Measurements from ENCODE around the gene ART4. TPM values are rescaled to one million over a fixed set of nuclear protein-coding genes. Genes with fewer than 3 reads are reported as not detected.

ART4 gene
- total RNA-seq, 1 experiment from 2014 or later, result not detected

DNA sequence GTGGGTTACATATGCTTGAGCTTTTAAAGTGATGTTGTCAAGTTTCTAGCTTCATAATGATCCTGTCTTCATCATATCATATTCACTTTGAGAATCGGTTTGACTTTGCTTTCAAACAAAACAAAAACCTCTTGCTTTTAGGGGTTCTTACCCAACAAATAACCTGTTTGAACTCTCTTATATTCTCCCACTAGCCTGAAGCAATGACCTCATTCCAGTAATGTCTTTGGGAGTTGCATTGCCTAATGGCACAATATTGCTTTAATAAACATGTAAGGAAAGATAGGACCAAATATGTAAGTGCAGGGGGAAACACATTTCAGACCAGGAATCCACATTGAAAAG, 67.7 kb downstream of the ART4 start:
- DNase-seq (ENCODE audit: low read depth, low spot score), result no peak
- intact Hi-C loops (cut with micrococcal nuclease; ENCODE audit: unreplicated experiment), result no loop called here

More for the DNA sequence above, 67.7 kb downstream of the ART4 start:
- TF ChIP-seq, protein P1, sequence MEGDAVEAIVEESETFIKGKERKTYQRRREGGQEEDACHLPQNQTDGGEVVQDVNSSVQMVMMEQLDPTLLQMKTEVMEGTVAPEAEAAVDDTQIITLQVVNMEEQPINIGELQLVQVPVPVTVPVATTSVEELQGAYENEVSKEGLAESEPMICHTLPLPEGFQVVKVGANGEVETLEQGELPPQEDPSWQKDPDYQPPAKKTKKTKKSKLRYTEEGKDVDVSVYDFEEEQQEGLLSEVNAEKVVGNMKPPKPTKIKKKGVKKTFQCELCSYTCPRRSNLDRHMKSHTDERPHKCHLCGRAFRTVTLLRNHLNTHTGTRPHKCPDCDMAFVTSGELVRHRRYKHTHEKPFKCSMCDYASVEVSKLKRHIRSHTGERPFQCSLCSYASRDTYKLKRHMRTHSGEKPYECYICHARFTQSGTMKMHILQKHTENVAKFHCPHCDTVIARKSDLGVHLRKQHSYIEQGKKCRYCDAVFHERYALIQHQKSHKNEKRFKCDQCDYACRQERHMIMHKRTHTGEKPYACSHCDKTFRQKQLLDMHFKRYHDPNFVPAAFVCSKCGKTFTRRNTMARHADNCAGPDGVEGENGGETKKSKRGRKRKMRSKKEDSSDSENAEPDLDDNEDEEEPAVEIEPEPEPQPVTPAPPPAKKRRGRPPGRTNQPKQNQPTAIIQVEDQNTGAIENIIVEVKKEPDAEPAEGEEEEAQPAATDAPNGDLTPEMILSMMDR (IDR thresholded peaks at IDR 0.05), result no peak
- TF ChIP-seq SIN3A (IDR thresholded peaks at IDR 0.05; ENCODE audit: borderline replicate concordance, insufficient read depth, low read depth, low read length), result no peak
- no peak for TF ChIP-seq POLR2AphosphoS5 (IDR thresholded peaks at IDR 0.05; ENCODE audit: low read depth, low read length)
- TF ChIP-seq TCF7L2 (IDR thresholded peaks at IDR 0.05; ENCODE audit: low read depth, low read length), result no peak
- TF ChIP-seq REST (IDR thresholded peaks at IDR 0.05; ENCODE audit: insufficient read depth in 1 of 2, low read depth in 2 of 2, low read length in 1 of 2), result no peak
- Histone ChIP-seq H3K4me1 (ENCODE audit: control insufficient read depth, insufficient read depth, low read length) (peaks cover 12% of the 10 kb centered on the region), H3K36me3 (ENCODE audit: control insufficient read depth, insufficient read depth, low read length) (no peaks in the 10 kb centered on the region; the same call in none of the 2 replicates), H3K4me3 (ENCODE audit: low read depth in 2 of 2, low read length in 2 of 2) (peak overlapping the region; percentile 86 to 88), H3K27ac (ENCODE audit: low read length) (peak overlapping the region; percentile 93), H3K9me3 (ENCODE audit: control insufficient read depth, insufficient read depth, low read depth, low read length) (no peaks in the 10 kb centered on the region), H3K27me3 (ENCODE audit: control insufficient read depth, insufficient read depth, low read length) (no peaks in the 10 kb centered on the region)
- no peak for ATAC-seq
- ChIA-PET CTCF (interaction anchor here (0.6 kb wide), 1 partner anchor 220 kb away, joined by 3 read pairs; no protein-coding TSS in a partner anchor), POLR2A (interaction anchor here (0.6 to 0.7 kb wide), 2 partner anchors 71 to 197 kb away, joined by 3 to 4 read pairs; no protein-coding TSS in a partner anchor)
- no TSS peak for BruUV-seq (replicated peaks)
- in situ Hi-C loops (cut with HindIII; ENCODE audit: low pct_unique_long_range_greater_than_20kb, low sequenced_read_pairs), result no loop called here

Other genes starting within 250 kb of the ART4 start
- 0.13 TPM for gene GUCY2C, start 146.9 kb downstream of the ART4 start, total RNA-seq (2021; ENCODE audit: unreplicated experiment)
- gene WBP11, start 40.0 kb downstream of the ART4 start, total RNA-seq (2021; ENCODE audit: unreplicated experiment), result 47.3 TPM
- gene C12orf60, start 39.9 kb downstream of the ART4 start, total RNA-seq (2021; ENCODE audit: unreplicated experiment), result 0.54 TPM
- not detected for gene SMCO3, start 29.3 kb downstream of the ART4 start, total RNA-seq (2021; ENCODE audit: unreplicated experiment)
- gene MGP, start 42.3 kb upstream of the ART4 start, total RNA-seq (2021; ENCODE audit: unreplicated experiment), result 0.72 TPM
- not detected for gene ERP27, start 95.0 kb upstream of the ART4 start, total RNA-seq (2021; ENCODE audit: unreplicated experiment)
- gene ARHGDIB, start 118.1 kb upstream of the ART4 start, total RNA-seq (2021; ENCODE audit: unreplicated experiment), result 1.6 TPM
- gene PDE6H, start 129.5 kb upstream of the ART4 start, total RNA-seq (2021; ENCODE audit: unreplicated experiment), result not detected

Measured in Panc1 (cell line).